ENCODE measurements around the gene FOXL3.

The FOXL3 gene

GRCh38 chr7:304574-305409 is 14.8 kb downstream of the FOXL3 start:
- no peak for DNase-seq

- DNase-seq, result no peak
Measured at GRCh38 chr7:305410-306151, 15.6 kb downstream of the FOXL3 start.

GRCh38 chr7:307970-308369 is 18.0 kb downstream of the FOXL3 start:
- no peak for DNase-seq

- DNase-seq, result no peak
Measured at GRCh38 chr7:309586-310228, 19.7 kb downstream of the FOXL3 start.

GRCh38 chr7:311131-311680 is 21.2 kb downstream of the FOXL3 start:
- no peak for DNase-seq

GRCh38 chr7:311796-312195 is 21.8 kb downstream of the FOXL3 start:
- no peak for DNase-seq

GRCh38 chr7:312424-312823 is 22.5 kb downstream of the FOXL3 start:
- no peak for DNase-seq

- no peak for DNase-seq
Measured at GRCh38 chr7:314853-315252, 24.9 kb downstream of the FOXL3 start.

- no peak for DNase-seq
Measured at GRCh38 chr7:315516-316265, 25.7 kb downstream of the FOXL3 start.

- no peak for DNase-seq
Measured at GRCh38 chr7:317643-318405, 27.9 kb downstream of the FOXL3 start.

GRCh38 chr7:318476-318875 is 28.5 kb downstream of the FOXL3 start:
- DNase-seq, result no peak

- no peak for DNase-seq
Measured at GRCh38 chr7:318878-319661, 29.1 kb downstream of the FOXL3 start.

- DNase-seq, result no peak
Measured at GRCh38 chr7:320297-320696, 30.3 kb downstream of the FOXL3 start.

- no peak for DNase-seq
Measured at GRCh38 chr7:322111-322671, 32.2 kb downstream of the FOXL3 start.

GRCh38 chr7:322708-323111 is 32.7 kb downstream of the FOXL3 start:
- DNase-seq, result no peak

GRCh38 chr7:323410-323809 is 33.4 kb downstream of the FOXL3 start:
- DNase-seq, result no peak

- no peak for DNase-seq
Measured at GRCh38 chr7:324011-324410, 34.0 kb downstream of the FOXL3 start.

- no peak for DNase-seq
Measured at GRCh38 chr7:325051-325798, 35.3 kb downstream of the FOXL3 start.

- DNase-seq, result no peak
Measured at GRCh38 chr7:325811-326210, 35.8 kb downstream of the FOXL3 start.

- no peak for DNase-seq
Measured at GRCh38 chr7:326273-326672, 36.3 kb downstream of the FOXL3 start.
